ENCODE results near the gene ADAMTS9. TPM values are rescaled to one million over a fixed set of nuclear protein-coding genes. Genes with fewer than 3 reads are reported as not detected.

Gene ADAMTS9
- total and polyA plus RNA-seq, 10 of the 15 experiments (the other 5 are each of a cell fraction or from before 2014, with no cell fraction given), result 0.08 TPM; not detected in 9

GRCh38 chr3:64726414-64727090 is 38.8 kb upstream of the ADAMTS9 start:
- no TSS peak for BruUV-seq (replicated peaks)
- Histone ChIP-seq H3K4me2 (ENCODE audit: control insufficient read depth, insufficient read depth) (no peak overlapping the region), H3K4me1 (ENCODE audit: control insufficient read depth, insufficient read depth, low read length) (no peaks in the 10 kb centered on the region), H3K9me3 (replicated peaks; ENCODE audit: control insufficient read depth, insufficient read depth, low read length) (no peaks in the 10 kb centered on the region), H3K27me3 (replicated peaks in 1 of 2; ENCODE audit: control insufficient read depth in 2 of 2, insufficient read depth in 2 of 2, low read length in 1 of 2) (no peaks in the 10 kb centered on the region), H3K9ac (ENCODE audit: control insufficient read depth, insufficient read depth, low read length) (no peak overlapping the region), H2AFZ (ENCODE audit: control insufficient read depth, low read depth, low read length) (no peak overlapping the region), H3K36me3 (ENCODE audit: control insufficient read depth in 2 of 2, insufficient read depth in 2 of 2, low read length in 1 of 2) (no peaks in the 10 kb centered on the region), H3K4me3 (no peak overlapping the region), H3K27ac (ENCODE audit: control insufficient read depth, insufficient read depth) (no peak overlapping the region), H3K79me2 (ENCODE audit: control insufficient read depth, insufficient read depth, low read length) (no peaks in the 10 kb centered on the region), H4K20me1 (ENCODE audit: control insufficient read depth, insufficient read depth) (no peaks in the 10 kb centered on the region)
- ChIA-PET CTCF (no interaction called here), RAD21 (ENCODE audit: unreplicated experiment) (no interaction called here), POLR2A (interaction anchor here (0.6 kb wide), 1 partner anchor 852 kb away, joined by 3 read pairs; no protein-coding TSS in a partner anchor), SMC1A (ENCODE audit: uncharacterized antibody, unreplicated experiment) (no interaction called here)
- WGBS (ENCODE audit: insufficient coverage, insufficient replicate concordance, low lambda C conversion rate, missing lambda C conversion rate), result 0% methylated on average over 3 of the region's 3 CpGs
- in situ Hi-C loops (cut with MboI), result no loop called here
- intact Hi-C loops (cut with micrococcal nuclease; ENCODE audit: unreplicated experiment), result no loop called here
- TF ChIP-seq, protein P1, sequence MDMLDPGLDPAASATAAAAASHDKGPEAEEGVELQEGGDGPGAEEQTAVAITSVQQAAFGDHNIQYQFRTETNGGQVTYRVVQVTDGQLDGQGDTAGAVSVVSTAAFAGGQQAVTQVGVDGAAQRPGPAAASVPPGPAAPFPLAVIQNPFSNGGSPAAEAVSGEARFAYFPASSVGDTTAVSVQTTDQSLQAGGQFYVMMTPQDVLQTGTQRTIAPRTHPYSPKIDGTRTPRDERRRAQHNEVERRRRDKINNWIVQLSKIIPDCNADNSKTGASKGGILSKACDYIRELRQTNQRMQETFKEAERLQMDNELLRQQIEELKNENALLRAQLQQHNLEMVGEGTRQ (IDR thresholded peaks at IDR 0.05; ENCODE audit: borderline replicate concordance, low read depth, low read length), result no peak
- TF ChIP-seq SP1 (IDR thresholded peaks at IDR 0.05; ENCODE audit: low read depth, low read length), result no peak
- no peak for TF ChIP-seq CREM (IDR thresholded peaks at IDR 0.05; ENCODE audit: low read depth)
- no peak for TF ChIP-seq EGR1 (IDR thresholded peaks at IDR 0.05; ENCODE audit: borderline replicate concordance in 1 of 2, low read depth in 2 of 2, low read length in 2 of 2)
- TF ChIP-seq ELK1 (IDR thresholded peaks at IDR 0.05; ENCODE audit: low read depth, low read length), result no peak
- no peak for TF ChIP-seq DPF2 (IDR thresholded peaks at IDR 0.05)
- DNase-seq (ENCODE audit: low read depth, low spot score) (no peak), FAIRE-seq (no peak), ATAC-seq (no peak)
